ENCODE data around the gene KLRF2. TPM values are rescaled to one million over a fixed set of nuclear protein-coding genes. Genes with fewer than 3 reads are reported as not detected.

Gene KLRF2
- total and polyA plus RNA-seq, 9 donors = not detected

Other genes starting within 250 kb of the KLRF2 start
- gene CLEC2D, start 211.8 kb upstream of the KLRF2 start, total RNA-seq = 8.5 TPM
- 10 to 100 TPM in 1 of 8 donors, 1 to 10 TPM in 7; 3.9 to 11.4 (median 5.8) TPM for gene CLEC2D, start 211.8 kb upstream of the KLRF2 start, polyA plus RNA-seq (ENCODE audit: insufficient read depth in 1 of 8, insufficient read length in 8 of 8, low replicate concordance in 1 of 8)
- gene CLECL1, start 148.4 kb upstream of the KLRF2 start, total RNA-seq = 0.18 TPM
- under 1 TPM in 2 of 8 donors, not detected in 6; 0.26 to 0.35 TPM for gene CLECL1, start 148.4 kb upstream of the KLRF2 start, polyA plus RNA-seq (ENCODE audit: insufficient read depth in 1 of 8, insufficient read length in 8 of 8, low replicate concordance in 1 of 8)
- 0.93 TPM for gene CD69, start 120.6 kb upstream of the KLRF2 start, total RNA-seq
- gene CD69, start 120.6 kb upstream of the KLRF2 start, polyA plus RNA-seq (ENCODE audit: insufficient read depth in 1 of 8, insufficient read length in 8 of 8, low replicate concordance in 1 of 8) = 1 to 10 TPM in 2 of 8 donors, under 1 TPM in 6; 0.34 to 1.8 (median 0.73) TPM
- gene KLRF1, start 54.0 kb upstream of the KLRF2 start, total RNA-seq = 0.18 TPM
- gene KLRF1, start 54.0 kb upstream of the KLRF2 start, polyA plus RNA-seq (ENCODE audit: insufficient read depth in 1 of 8, insufficient read length in 8 of 8, low replicate concordance in 1 of 8) = under 1 TPM in 6 of 8 donors, not detected in 2; 0.17 to 0.38 (median 0.28) TPM
- gene CLEC2B, start 12.1 kb upstream of the KLRF2 start, total RNA-seq = 4.4 TPM
- 1 to 10 TPM in 6 of 8 donors, under 1 TPM in 2; 0.79 to 1.9 (median 1.4) TPM for gene CLEC2B, start 12.1 kb upstream of the KLRF2 start, polyA plus RNA-seq (ENCODE audit: insufficient read depth in 1 of 8, insufficient read length in 8 of 8, low replicate concordance in 1 of 8)
- gene CLEC2A, start 50.9 kb downstream of the KLRF2 start, total RNA-seq = not detected
- under 1 TPM in 1 of 8 donors, not detected in 7; 0.36 TPM for gene CLEC2A, start 50.9 kb downstream of the KLRF2 start, polyA plus RNA-seq (ENCODE audit: insufficient read depth in 1 of 8, insufficient read length in 8 of 8, low replicate concordance in 1 of 8)
- gene CLEC12A, start 89.9 kb downstream of the KLRF2 start, total RNA-seq = 0.13 TPM
- under 1 TPM; 0.26 to 0.95 (median 0.56) TPM for gene CLEC12A, start 89.9 kb downstream of the KLRF2 start, polyA plus RNA-seq (ENCODE audit: insufficient read depth in 1 of 8, insufficient read length in 8 of 8, low replicate concordance in 1 of 8)
- gene CLEC1B, start 117.6 kb downstream of the KLRF2 start, total RNA-seq = 0.13 TPM
- under 1 TPM in 6 of 8 donors, not detected in 2; 0.08 to 0.48 (median 0.32) TPM for gene CLEC1B, start 117.6 kb downstream of the KLRF2 start, polyA plus RNA-seq (ENCODE audit: insufficient read depth in 1 of 8, insufficient read length in 8 of 8, low replicate concordance in 1 of 8)
- not detected for gene CLEC12B, start 129.1 kb downstream of the KLRF2 start, total RNA-seq
- gene CLEC12B, start 129.1 kb downstream of the KLRF2 start, polyA plus RNA-seq (ENCODE audit: insufficient read depth in 1 of 8, insufficient read length in 8 of 8, low replicate concordance in 1 of 8) = under 1 TPM in 1 of 8 donors, not detected in 7; 0.11 TPM
- 0.18 TPM for gene CLEC9A, start 149.2 kb downstream of the KLRF2 start, total RNA-seq
- under 1 TPM in 7 of 8 donors, not detected in 1; 0.11 to 0.45 (median 0.19) TPM for gene CLEC9A, start 149.2 kb downstream of the KLRF2 start, polyA plus RNA-seq (ENCODE audit: insufficient read depth in 1 of 8, insufficient read length in 8 of 8, low replicate concordance in 1 of 8)
- gene CLEC1A, start 217.5 kb downstream of the KLRF2 start, total RNA-seq = 2.4 TPM
- 1 to 10 TPM; 2.3 to 3.4 (median 3.0) TPM for gene CLEC1A, start 217.5 kb downstream of the KLRF2 start, polyA plus RNA-seq (ENCODE audit: insufficient read depth in 1 of 8, insufficient read length in 8 of 8, low replicate concordance in 1 of 8)
- gene CLEC7A, start 248.7 kb downstream of the KLRF2 start, total RNA-seq = 1.2 TPM
- gene CLEC7A, start 248.7 kb downstream of the KLRF2 start, polyA plus RNA-seq (ENCODE audit: insufficient read depth in 1 of 8, insufficient read length in 8 of 8, low replicate concordance in 1 of 8) = 1 to 10 TPM in 6 of 8 donors, under 1 TPM in 2; 0.71 to 2.2 (median 1.4) TPM

Measured in muscle of leg (tissue), 9 donors.